GM19468 (cell line): Measurements from ENCODE around the gene L3MBTL4.
"Not testable (repeated sequence)": the region's sequence is repeated elsewhere in the genome, so short reads cannot be mapped to it uniquely, and the experiment has no call there.

Experiments used
- ATAC-seq: cut with Tn5 transposase; IDR thresholded peaks from one replicate; pipeline ENCODE4 v1.9.1; 2021; ENCODE audit warnings: mild to moderate bottlenecking, moderate library complexity, moderate number of reproducible peaks; ENCODE audit not compliant: unreplicated experiment; ENCODE audit errors: extremely low read depth

L3MBTL4 gene

GRCh38 chr18:6207116-6207515 lies 207.6 kb downstream of the L3MBTL4 start:
- ATAC-seq = no peak

DNA sequence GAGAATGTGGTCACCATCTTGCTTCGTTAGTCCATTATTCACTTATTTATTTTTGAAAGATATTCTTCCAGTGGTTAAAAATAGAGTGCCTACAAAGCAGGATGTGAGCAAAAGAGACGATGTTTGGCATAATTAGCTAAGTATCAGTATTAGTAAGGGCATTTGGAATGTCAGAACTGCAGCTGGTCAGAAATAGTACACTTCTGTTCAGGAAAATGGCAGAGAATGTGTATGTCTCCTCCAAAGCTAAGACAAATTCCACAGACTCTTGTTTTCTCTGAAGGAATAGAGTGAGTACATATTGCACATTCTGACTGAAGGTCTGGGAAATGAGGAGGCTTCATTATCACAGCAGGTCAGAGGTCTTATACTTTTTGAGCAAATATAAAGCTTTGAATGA lies 209.0 kb downstream of the L3MBTL4 start:
- no peak for ATAC-seq

DNA sequence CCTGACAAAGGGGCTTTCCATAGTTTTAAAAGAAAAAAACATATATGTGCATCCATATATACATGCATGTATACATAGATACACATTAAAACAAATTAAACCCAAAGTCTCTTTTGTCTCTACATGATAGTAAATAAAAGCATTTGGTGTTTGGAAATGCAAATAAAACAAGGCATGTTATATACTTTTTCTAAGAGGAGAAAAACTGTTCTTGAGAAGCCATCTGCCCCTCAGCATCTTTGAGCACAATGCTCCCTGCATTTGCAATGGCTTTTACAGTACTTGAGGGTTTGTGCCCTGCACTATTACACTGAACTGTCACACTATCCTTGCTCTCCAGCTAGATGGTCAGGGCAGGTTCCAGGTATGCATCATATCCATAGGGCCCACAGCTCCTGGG lies 210.2 kb downstream of the L3MBTL4 start:
- no peak for ATAC-seq

DNA sequence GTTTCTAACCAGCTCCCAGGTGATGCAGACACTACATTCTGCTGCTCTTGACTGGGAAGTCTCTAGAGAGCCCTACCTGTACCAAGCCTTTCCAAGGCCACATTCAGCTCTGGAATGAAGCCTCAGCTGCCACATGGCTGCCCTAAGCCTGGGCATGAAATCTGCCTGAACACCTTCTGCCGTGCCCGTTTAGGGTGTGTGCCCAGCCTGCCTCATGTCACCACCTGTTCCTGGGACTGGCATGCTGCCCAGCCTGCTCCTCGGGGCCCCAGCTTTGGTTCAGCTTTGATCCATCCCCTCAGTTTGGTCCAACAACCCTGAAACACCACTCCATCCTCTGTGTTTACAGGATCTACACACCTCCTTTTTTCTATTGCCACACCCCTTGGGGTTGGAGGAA lies 210.9 kb downstream of the L3MBTL4 start:
- ATAC-seq = no peak

GRCh38 chr18:6202861-6203260 lies 211.8 kb downstream of the L3MBTL4 start:
- ATAC-seq = no peak

DNA sequence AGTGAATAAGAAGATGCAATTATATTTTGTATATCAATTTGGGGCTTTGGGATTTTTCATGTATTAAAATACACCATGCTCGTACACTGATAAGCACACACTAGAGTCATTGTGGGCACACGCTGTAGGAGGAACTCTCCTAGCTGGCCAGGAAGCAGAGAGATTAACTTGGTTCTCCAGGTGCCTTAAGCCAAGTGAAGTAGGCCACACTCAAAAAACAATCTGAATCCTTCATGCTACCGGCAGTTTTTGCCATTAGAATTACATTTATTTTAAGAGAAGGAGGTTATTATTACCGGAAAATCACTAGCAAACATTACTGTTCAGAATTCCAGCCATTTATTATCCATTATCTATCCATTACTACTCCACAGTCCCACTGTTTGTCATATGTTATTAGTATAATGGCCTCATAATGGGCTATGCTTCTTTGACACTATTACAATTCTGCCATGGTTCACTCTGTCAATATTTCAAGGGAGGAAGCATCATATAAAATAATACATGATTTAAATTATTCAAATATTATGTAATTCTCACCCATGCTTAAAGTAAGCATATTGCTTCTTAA lies 214.4 kb downstream of the L3MBTL4 start:
- no peak for ATAC-seq

- ATAC-seq = no peak
These were observed 214.9 kb downstream of the L3MBTL4 start for GRCh38 chr18:6199777-6200176.

DNA sequence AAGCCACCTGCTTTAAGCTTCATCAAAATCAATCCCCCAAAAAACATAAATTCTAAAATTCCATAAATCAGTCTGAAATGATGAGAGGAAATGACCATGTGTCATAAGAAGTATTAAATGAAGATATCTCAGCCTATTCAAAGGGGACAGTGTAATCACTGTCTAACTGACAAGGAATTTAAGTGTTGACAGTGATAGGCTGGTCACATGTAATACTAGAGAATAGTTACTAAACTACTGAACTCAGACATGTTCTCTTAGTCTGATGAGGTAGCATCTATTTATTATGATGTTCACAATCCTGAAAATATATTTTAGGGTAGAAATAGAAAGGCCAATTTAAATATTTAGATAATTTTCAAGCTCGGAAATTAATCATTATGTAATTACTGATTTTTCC lies 216.1 kb downstream of the L3MBTL4 start:
- no peak for ATAC-seq

GRCh38 chr18:6194640-6195039 lies 220.1 kb downstream of the L3MBTL4 start:
- ATAC-seq = no peak

GRCh38 chr18:6185782-6186181 lies 228.9 kb downstream of the L3MBTL4 start:
- ATAC-seq = not testable (repeated sequence)

- ATAC-seq = no peak
These were observed 239.5 kb downstream of the L3MBTL4 start for GRCh38 chr18:6174983-6175745.

DNA sequence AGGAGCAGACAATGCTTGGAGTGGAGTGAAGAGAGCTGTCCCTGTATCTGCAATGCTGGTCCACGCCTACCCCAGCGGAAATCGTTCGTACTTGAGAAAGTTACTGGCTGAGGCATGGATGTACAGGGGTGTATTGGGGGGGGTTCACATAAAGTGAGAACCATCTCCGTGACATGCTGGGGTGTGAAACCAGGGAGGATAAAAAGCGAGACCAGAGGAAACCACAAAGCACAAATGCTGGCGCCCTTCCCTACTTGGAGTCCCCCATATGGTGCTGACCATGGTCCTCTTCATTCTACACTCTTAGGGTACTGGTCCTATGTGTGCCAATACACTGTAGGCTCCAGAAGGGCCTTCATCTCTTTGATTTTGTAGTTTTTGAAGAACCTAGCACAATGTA lies 244.1 kb downstream of the L3MBTL4 start:
- no peak for ATAC-seq

- no peak for ATAC-seq
These were observed 253.2 kb downstream of the L3MBTL4 start for GRCh38 chr18:6161549-6161948.

DNA sequence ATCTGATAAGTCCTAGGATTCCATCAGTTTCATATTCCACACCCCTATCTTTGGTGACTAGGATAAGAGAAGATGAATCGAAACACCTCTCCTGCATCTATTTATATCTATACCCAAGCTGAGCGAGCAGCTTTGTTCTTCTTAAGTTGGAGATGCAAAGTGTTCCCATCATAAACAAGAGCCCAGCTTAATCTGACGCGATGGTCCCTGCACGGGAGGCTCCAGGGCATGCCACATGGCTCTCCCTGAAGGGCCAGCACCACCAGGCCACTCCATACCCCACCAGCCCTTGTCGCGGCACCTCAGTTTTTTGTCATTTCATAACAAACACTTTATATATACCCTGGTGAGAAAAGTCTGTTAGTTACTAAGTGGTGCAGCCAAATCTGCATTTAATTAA lies 255.3 kb downstream of the L3MBTL4 start:
- no peak for ATAC-seq

DNA sequence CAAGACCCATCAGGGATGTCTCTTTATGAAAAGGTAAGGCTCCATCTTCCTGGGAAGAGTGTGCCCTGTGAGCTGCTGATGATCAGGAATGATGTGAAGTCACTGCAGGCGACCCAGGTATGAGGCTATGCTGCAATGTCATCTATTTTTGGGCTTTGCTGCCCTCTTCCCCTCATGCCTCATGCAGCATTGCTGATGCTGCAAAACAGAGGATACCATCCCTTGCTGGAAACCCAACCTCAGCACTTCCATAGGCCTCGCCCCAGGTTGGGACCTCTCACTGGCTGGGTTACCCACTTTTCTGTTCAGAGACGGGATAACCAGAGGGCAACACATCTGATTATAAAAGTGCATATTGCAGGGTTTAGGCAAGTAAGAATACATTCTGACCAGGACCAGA lies 255.8 kb downstream of the L3MBTL4 start:
- ATAC-seq = no peak

- no peak for ATAC-seq
These were observed 258.3 kb downstream of the L3MBTL4 start for GRCh38 chr18:6156446-6156845.

- no peak for ATAC-seq
These were observed 259.0 kb downstream of the L3MBTL4 start for GRCh38 chr18:6155707-6156106.

- ATAC-seq = no peak
These were observed 264.3 kb downstream of the L3MBTL4 start for GRCh38 chr18:6150430-6150829.

- ATAC-seq = no peak
These were observed 268.4 kb downstream of the L3MBTL4 start for GRCh38 chr18:6146307-6146661.

GRCh38 chr18:6145645-6146306 lies 268.9 kb downstream of the L3MBTL4 start:
- ATAC-seq = no peak

- no peak for ATAC-seq
These were observed 275.7 kb downstream of the L3MBTL4 start for GRCh38 chr18:6139007-6139406.

- ATAC-seq = not testable (repeated sequence)
These were observed 278.8 kb downstream of the L3MBTL4 start for GRCh38 chr18:6135901-6136300.
